Endothelial cell of umbilical vein (primary cell): ENCODE data around the gene CPLX1. TPM values are rescaled to one million over a fixed set of nuclear protein-coding genes. Genes with fewer than 3 reads are reported as not detected.

Source experiments
- BruUV-seq: library from RNA; stranded (reverse); fragments of 400-500 nt; replicated peaks from 2 replicates; lab custom pipeline; 2021; lab: Mats Ljungman, UMichigan
- CTCF ChIA-PET: fragments of 300-600, 350-600 bp; sonication (Branson Sonifier 250); formaldehyde crosslinking; loops from one replicate; lab custom pipeline; 2021; ENCODE audit warnings: antibody characterized with exemption, inconsistent platforms; lab: Charles Lee
- POLR2A ChIA-PET: fragments of 300-600, 350-600 bp; sonication (Branson Sonifier 250); formaldehyde crosslinking; loops from one replicate; lab custom pipeline; 2021; ENCODE audit warnings: antibody characterized with exemption, inconsistent platforms; lab: Charles Lee
- DNase-seq: peaks from one replicate; pipeline ENCODE4 v3.0.0-alpha.2; 2011; ENCODE audit warnings: low read depth, low spot score
- FAIRE-seq: peaks from 2 replicates; lab custom pipeline; 2011; peaks lifted over from hg19 to GRCh38; lab: Jason Lieb, UNC
- H2AFZ ChIP-seq: 2 replicates; pipeline ENCODE4 v1.6.0; 2012; ENCODE audit warnings: low read depth, low read length, control low read depth, inconsistent platforms
- H3K27ac ChIP-seq: 2 replicates; pipeline ENCODE4 v1.5.1; 2011; ENCODE audit warnings: low read depth, mild to moderate bottlenecking, control low read depth, low read length, moderate library complexity; ENCODE audit not compliant: insufficient read depth
- H3K27me3 ChIP-seq, 2 experiments: 2 replicates each; pipeline versions ENCODE4 v1.6.0 to v1.6.1; 2011; ENCODE audit warnings: low read length in 2 of 2, mixed read lengths in 1 of 2; ENCODE audit not compliant: control insufficient read depth in 2 of 2, insufficient read depth in 2 of 2
- H3K36me3 ChIP-seq, 2 experiments: 2 replicates in 1 of 2; 3 replicates in 1 of 2; pipeline ENCODE4 v1.5.1; 2011; ENCODE audit warnings: low read length in 2 of 2, mild to moderate bottlenecking in 1 of 2, moderate library complexity in 1 of 2; ENCODE audit not compliant: control insufficient read depth in 2 of 2, insufficient read depth in 2 of 2; ENCODE audit errors: extremely low read depth in 1 of 2
- H3K4me1 ChIP-seq: 3 replicates; pipeline ENCODE4 v1.5.1; 2011; ENCODE audit warnings: mild to moderate bottlenecking, low read length; ENCODE audit not compliant: control insufficient read depth, insufficient read depth; ENCODE audit errors: extremely low read depth
- H3K4me2 ChIP-seq: 2 replicates; pipeline ENCODE4 v1.6.1; 2011; ENCODE audit warnings: low read length, control low read depth, mixed read lengths; ENCODE audit not compliant: insufficient read depth
- H3K4me3 ChIP-seq, 3 experiments: fragments of 200-600 bp in 1 of 3; sonication (generic), shearing (Covaris generic) in 1 of 3; replicated peaks in 1 of 3; 2 replicates each; pipeline ENCODE4 v1.5.1; 2011 to 2016; ENCODE audit warnings: control low read depth in 3 of 3, low read length in 3 of 3, mild to moderate bottlenecking in 2 of 3, inconsistent platforms in 1 of 3, low read depth in 1 of 3, moderate library complexity in 1 of 3; ENCODE audit not compliant: insufficient read depth in 1 of 3
- H3K79me2 ChIP-seq: 2 replicates; pipeline ENCODE4 v1.6.0; 2012; ENCODE audit warnings: low read length, inconsistent platforms; ENCODE audit not compliant: control insufficient read depth, insufficient read depth
- H3K9ac ChIP-seq: replicated peaks from 2 replicates; pipeline ENCODE3; 2011; ENCODE audit warnings: low read length, control low read depth; ENCODE audit not compliant: insufficient read depth; ENCODE audit errors: extremely low read depth
- H3K9me1 ChIP-seq: replicated peaks from 3 replicates; pipeline ENCODE4 v1.6.0; 2011; ENCODE audit warnings: mild to moderate bottlenecking, low read length; ENCODE audit not compliant: control insufficient read depth, insufficient read depth; ENCODE audit errors: extremely low read depth
- H3K9me3 ChIP-seq: replicated peaks from 2 replicates; pipeline ENCODE4 v1.5.1; 2012; ENCODE audit warnings: low read length, inconsistent platforms; ENCODE audit not compliant: control insufficient read depth, insufficient read depth
- H4K20me1 ChIP-seq: replicated peaks from 2 replicates; pipeline ENCODE3; 2011; ENCODE audit warnings: mild to moderate bottlenecking, low read length; ENCODE audit not compliant: control insufficient read depth, insufficient read depth; ENCODE audit errors: extremely low read depth
- EZH2 ChIP-seq: IDR thresholded peaks from 2 replicates; pipeline ENCODE4 v1.6.1; 2012; ENCODE audit warnings: borderline replicate concordance, low read depth, mild to moderate bottlenecking, moderate library complexity, low read length, inconsistent platforms; ENCODE audit not compliant: severe bottlenecking
- FOS ChIP-seq: IDR thresholded peaks from 2 replicates; pipeline ENCODE4 v1.6.1; 2011; ENCODE audit warnings: mild to moderate bottlenecking, low read length, moderate library complexity, borderline replicate concordance; ENCODE audit not compliant: insufficient read depth
- GATA2 ChIP-seq: IDR thresholded peaks from 2 replicates; pipeline ENCODE4 v1.7.0; 2011; ENCODE audit warnings: low read depth, mild to moderate bottlenecking, moderate library complexity, mixed read lengths, low read length; ENCODE audit not compliant: insufficient read length, insufficient read depth
- JUN ChIP-seq: IDR thresholded peaks from 2 replicates; pipeline ENCODE4 v1.6.1; 2011; ENCODE audit warnings: borderline replicate concordance, low read depth; ENCODE audit not compliant: insufficient read length, insufficient read depth
- MAX ChIP-seq: IDR thresholded peaks from 2 replicates; pipeline ENCODE4 v1.6.1; 2011; ENCODE audit not compliant: insufficient read depth, insufficient read length
- MYC ChIP-seq: IDR thresholded peaks from one replicate; pipeline ENCODE4 v1.6.1; 2011; ENCODE audit warnings: mild to moderate bottlenecking, low read depth, low read length
- POLR2A ChIP-seq: IDR thresholded peaks from 2 replicates; pipeline ENCODE4 v1.6.1; 2012; ENCODE audit warnings: low read depth, mild to moderate bottlenecking, control low read depth, low read length
- POLR2AphosphoS5 ChIP-seq: IDR thresholded peaks from 2 replicates; pipeline ENCODE4 v1.6.1; 2012; ENCODE audit warnings: low read depth, mild to moderate bottlenecking, control low read depth, low read length, moderate library complexity; ENCODE audit not compliant: insufficient read depth
- dilution Hi-C: fragments of 300-500 bp; cut with MboI; formaldehyde crosslinking; loops from one replicate; pipeline ENCODE4 v1.15.0; 2019; ENCODE audit warnings: low sequenced_read_pairs; ENCODE audit not compliant: extremely low pct_ligation_motif_present
- intact Hi-C: fragments of 100-400 bp; cut with micrococcal nuclease; formaldehyde crosslinking; loops from one replicate; pipeline ENCODE4 v1.10.0; 2022
- polyA plus RNA-seq, 4 experiments: library from polyadenylated mRNA; depleted of rRNA in 3 of 4; stranded (reverse) in 3 of 4; unstranded in 1 of 4; fragments of >200 nt; gene quantifications; 2 replicates each; pipeline versions ENCODE4 v1.2.1 to v1.2.3, GENCODE V29; 2011 to 2012; ENCODE audit warnings: missing spikeins in 1 of 4
- total RNA-seq: library from RNA; stranded (reverse); gene quantifications from 2 replicates; pipeline ENCODE4 v1.2.3, GENCODE V29; 2021
- TF ChIP-seq, protein P1 (sequence below), 2 donors: IDR thresholded peaks; 1 replicate in 1 of 2; 2 replicates in 1 of 2; pipeline ENCODE4 v1.5.1; 2011; ENCODE audit warnings: low read length in 2 of 2, mild to moderate bottlenecking in 2 of 2, moderate library complexity in 2 of 2, control low read depth in 1 of 2, inconsistent platforms in 1 of 2, low read depth in 1 of 2; ENCODE audit not compliant: insufficient read depth in 1 of 2; ENCODE audit errors: extremely low read depth in 1 of 2

The CPLX1 gene
- total and polyA plus RNA-seq, 2 donors (not counting 3 experiments of a cell fraction or from before 2014, with no cell fraction given) = 1.0 to 1.8 TPM

- Histone ChIP-seq H3K27ac (no peak overlapping the region), H3K9me1 (no peaks in the 10 kb centered on the region), H3K36me3 (no peaks in the 10 kb centered on the region), H3K4me1 (no peaks in the 10 kb centered on the region), H3K9ac (no peak overlapping the region), H3K4me2 (no peak overlapping the region), H3K27me3 (peaks cover 10 to 11% of the 10 kb centered on the region in 2 experiments), H4K20me1 (no peaks in the 10 kb centered on the region), H3K4me3 (no peak overlapping the region), H3K9me3 (no peaks in the 10 kb centered on the region), H3K79me2 (no peaks in the 10 kb centered on the region), H2AFZ (no peak overlapping the region)
- intact Hi-C loops = no loop called here
- dilution Hi-C loops = no loop called here
- no peak for DNase-seq
- ChIA-PET CTCF (interaction anchor here (1.0 kb wide), 1 partner anchor 11 kb away, joined by 3 read pairs; no protein-coding TSS in a partner anchor), POLR2A (no interaction called here)
- BruUV-seq = no TSS peak
- FAIRE-seq = no peak
- TF ChIP-seq, protein P1, sequence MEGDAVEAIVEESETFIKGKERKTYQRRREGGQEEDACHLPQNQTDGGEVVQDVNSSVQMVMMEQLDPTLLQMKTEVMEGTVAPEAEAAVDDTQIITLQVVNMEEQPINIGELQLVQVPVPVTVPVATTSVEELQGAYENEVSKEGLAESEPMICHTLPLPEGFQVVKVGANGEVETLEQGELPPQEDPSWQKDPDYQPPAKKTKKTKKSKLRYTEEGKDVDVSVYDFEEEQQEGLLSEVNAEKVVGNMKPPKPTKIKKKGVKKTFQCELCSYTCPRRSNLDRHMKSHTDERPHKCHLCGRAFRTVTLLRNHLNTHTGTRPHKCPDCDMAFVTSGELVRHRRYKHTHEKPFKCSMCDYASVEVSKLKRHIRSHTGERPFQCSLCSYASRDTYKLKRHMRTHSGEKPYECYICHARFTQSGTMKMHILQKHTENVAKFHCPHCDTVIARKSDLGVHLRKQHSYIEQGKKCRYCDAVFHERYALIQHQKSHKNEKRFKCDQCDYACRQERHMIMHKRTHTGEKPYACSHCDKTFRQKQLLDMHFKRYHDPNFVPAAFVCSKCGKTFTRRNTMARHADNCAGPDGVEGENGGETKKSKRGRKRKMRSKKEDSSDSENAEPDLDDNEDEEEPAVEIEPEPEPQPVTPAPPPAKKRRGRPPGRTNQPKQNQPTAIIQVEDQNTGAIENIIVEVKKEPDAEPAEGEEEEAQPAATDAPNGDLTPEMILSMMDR (IDR thresholded peaks at IDR 0.05; ENCODE audit: extremely low read depth in 1 of 2, insufficient read depth in 1 of 2, low read depth in 1 of 2, low read length in 2 of 2) = no peak
- TF ChIP-seq MAX = no peak
- no peak for TF ChIP-seq EZH2
- TF ChIP-seq FOS = no peak
- no peak for TF ChIP-seq POLR2AphosphoS5
- TF ChIP-seq JUN = no peak
- TF ChIP-seq GATA2 = no peak
- no peak for TF ChIP-seq POLR2A
- no peak for TF ChIP-seq MYC
These were observed 5.5 kb upstream of the CPLX1 start for GRCh38 chr4:831483-831805.
